ENCODE results near the gene GTF2H4.

GTF2H4 gene

DNA sequence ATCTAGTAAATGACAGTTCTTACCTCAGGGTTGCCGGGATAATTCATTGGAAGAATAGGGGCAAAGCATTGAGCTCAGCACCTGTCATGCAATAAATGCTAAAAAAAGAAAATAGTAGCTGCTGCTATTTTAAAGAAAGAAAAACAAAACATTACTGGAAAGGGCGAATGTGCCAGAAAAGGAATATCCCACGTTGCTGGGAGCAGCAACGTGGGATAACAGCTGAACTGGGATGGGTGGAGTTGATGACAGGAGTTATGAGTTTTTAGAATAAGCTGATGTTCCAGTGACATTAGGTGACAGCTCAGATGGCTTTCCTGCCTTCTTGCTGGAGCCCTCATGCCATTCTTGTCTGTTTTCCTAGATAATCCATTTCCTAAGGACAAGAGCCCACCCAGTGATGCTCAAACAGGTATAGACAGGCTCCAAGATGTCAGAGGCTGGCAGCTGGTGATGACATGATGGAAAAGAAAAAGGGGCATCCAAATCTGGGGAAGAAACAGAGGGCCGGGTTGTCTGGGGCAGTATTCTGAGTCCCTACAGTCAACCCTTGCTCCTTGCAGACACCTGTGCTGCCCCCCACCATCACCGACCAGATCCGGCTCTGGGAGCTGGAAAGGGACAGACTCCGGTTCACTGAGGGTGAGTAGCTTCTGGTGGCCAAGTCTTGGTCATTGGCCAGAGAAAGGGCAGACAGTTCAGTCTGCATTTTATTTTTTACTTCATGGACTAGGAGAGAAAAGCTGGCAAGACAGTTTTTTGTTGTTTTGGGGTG lies 4.9 kb downstream of the GTF2H4 start:
- H3K4me1 ChIP-seq (ENCODE audit: low read length): peaks cover 18% of the 10 kb centered on the region
- no peaks in the 10 kb centered on the region for H4K20me1 ChIP-seq (ENCODE audit: insufficient read depth, low read length)
- no peak overlapping the region for H3K9ac ChIP-seq (ENCODE audit: low read length)
- TF ChIP-seq, protein P1, sequence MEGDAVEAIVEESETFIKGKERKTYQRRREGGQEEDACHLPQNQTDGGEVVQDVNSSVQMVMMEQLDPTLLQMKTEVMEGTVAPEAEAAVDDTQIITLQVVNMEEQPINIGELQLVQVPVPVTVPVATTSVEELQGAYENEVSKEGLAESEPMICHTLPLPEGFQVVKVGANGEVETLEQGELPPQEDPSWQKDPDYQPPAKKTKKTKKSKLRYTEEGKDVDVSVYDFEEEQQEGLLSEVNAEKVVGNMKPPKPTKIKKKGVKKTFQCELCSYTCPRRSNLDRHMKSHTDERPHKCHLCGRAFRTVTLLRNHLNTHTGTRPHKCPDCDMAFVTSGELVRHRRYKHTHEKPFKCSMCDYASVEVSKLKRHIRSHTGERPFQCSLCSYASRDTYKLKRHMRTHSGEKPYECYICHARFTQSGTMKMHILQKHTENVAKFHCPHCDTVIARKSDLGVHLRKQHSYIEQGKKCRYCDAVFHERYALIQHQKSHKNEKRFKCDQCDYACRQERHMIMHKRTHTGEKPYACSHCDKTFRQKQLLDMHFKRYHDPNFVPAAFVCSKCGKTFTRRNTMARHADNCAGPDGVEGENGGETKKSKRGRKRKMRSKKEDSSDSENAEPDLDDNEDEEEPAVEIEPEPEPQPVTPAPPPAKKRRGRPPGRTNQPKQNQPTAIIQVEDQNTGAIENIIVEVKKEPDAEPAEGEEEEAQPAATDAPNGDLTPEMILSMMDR (IDR thresholded peaks at IDR 0.05; ENCODE audit: low read depth, low read length): no peak
- no peak for TF ChIP-seq EZH2phosphoT487 (IDR thresholded peaks at IDR 0.05; ENCODE audit: low read depth)
- H3K27ac ChIP-seq (ENCODE audit: low read length): no peak overlapping the region
- H2AFZ ChIP-seq (ENCODE audit: low read depth, low read length): no peak overlapping the region
- no peaks in the 10 kb centered on the region for H3K27me3 ChIP-seq (ENCODE audit: low read depth, low read length)
- no peak overlapping the region for H3K4me3 ChIP-seq (ENCODE audit: low read length)
- no peaks in the 10 kb centered on the region for H3K36me3 ChIP-seq (replicated peaks; ENCODE audit: low read depth, low read length)
- H3K79me2 ChIP-seq (ENCODE audit: low read length): peaks cover 16% of the 10 kb centered on the region
- H3K9me3 ChIP-seq (ENCODE audit: insufficient read depth, low read length): no peaks in the 10 kb centered on the region
- H3K4me2 ChIP-seq (ENCODE audit: low read length): peak overlapping the region; percentile 100; the same call in 1 of the 2 replicates

DNA sequence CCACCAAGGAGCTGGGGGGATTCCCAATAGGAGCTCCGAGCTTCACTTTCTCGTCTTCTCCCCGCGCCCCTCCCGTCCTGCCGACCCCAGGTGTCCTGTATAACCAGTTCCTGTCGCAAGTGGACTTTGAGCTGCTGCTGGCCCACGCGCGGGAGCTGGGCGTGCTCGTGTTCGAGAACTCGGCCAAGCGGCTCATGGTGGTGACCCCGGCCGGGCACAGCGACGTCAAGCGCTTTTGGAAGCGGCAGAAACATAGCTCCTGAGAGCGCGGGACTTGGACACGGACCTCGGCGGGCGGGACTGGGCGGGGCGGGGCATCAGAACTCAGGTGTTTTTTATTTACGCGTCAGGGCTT lies 5.7 kb downstream of the GTF2H4 start:
- peak overlapping the region; percentile 100 for H3K4me2 ChIP-seq (ENCODE audit: low read length)
- peaks cover 16% of the 10 kb centered on the region for H3K4me1 ChIP-seq (ENCODE audit: low read length)
- peak overlapping the region; percentile 94; the same call in 1 of the 2 replicates for H3K9ac ChIP-seq (ENCODE audit: low read length)
- H3K9me3 ChIP-seq (ENCODE audit: insufficient read depth, low read length): no peaks in the 10 kb centered on the region
- H3K27ac ChIP-seq (ENCODE audit: low read length): no peak overlapping the region
- no peaks in the 10 kb centered on the region for H4K20me1 ChIP-seq (ENCODE audit: insufficient read depth, low read length)
- no peaks in the 10 kb centered on the region for H3K36me3 ChIP-seq (replicated peaks; ENCODE audit: low read depth, low read length)
- peaks cover 10% of the 10 kb centered on the region for H3K79me2 ChIP-seq (ENCODE audit: low read length)
- H3K4me3 ChIP-seq (ENCODE audit: low read length): peak overlapping the region; percentile 99
- TF ChIP-seq, protein P1 (IDR thresholded peaks at IDR 0.05; ENCODE audit: low read depth, low read length): no peak
- TF ChIP-seq EZH2phosphoT487 (IDR thresholded peaks at IDR 0.05; ENCODE audit: low read depth): no peak
- no peaks in the 10 kb centered on the region for H3K27me3 ChIP-seq (ENCODE audit: low read depth, low read length)
- no peak overlapping the region; the same call in 1 of the 2 replicates for H2AFZ ChIP-seq (ENCODE audit: low read depth, low read length)

DNA sequence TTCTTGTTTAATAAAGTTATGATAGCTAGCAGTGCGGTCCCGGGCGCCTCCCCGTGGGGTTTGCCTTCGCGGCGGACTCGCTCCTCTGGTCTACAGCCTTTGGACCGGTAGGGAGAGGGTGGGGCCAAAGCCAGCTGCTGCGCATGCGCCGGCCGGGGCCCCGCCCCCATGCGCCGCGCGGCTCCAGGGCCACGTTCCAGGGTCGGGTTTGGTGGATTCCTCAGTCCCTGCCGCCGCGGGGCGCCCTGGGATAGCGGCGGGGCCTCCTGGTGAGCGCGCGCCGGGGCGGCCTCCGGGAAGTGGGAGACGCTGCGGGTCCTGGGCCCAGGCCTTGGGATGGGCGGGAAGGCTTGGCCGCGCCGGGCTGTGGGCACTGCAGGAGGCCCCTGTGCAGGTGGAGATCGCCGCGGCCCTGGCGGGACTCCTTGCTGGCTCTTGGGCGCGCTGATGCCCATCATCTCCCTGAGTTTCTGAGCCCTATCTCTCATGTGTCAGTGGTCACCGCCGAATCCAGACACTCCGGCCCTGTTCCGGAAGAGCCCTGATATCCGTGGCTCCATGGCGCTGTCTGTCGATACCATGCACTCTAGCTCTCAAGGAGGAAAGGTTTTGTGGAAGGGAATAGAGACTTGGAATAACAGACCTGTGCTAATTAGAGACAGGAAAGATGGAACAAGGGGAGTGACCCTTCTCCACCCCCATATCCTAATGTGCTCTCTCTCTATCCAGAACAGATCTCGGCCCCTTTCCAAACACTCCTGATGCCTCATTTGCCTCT lies 6.3 kb downstream of the GTF2H4 start, which contains the start of gene VARS2:
VARS2 (plus strand) TSS at position 163 of the 778 bp plus-strand sequence; CDS start at position 762, 599 bp downstream.
- Histone ChIP-seq H3K4me1 (ENCODE audit: low read length) (peaks cover 13% of the 10 kb centered on the region), H3K27ac (ENCODE audit: low read length) (peak within 1 kb of the TSS; percentile 50), H3K9ac (ENCODE audit: low read length) (peak within 1 kb of the TSS; percentile 94), H3K27me3 (ENCODE audit: low read depth, low read length) (no peaks in the 10 kb centered on the region), H3K9me3 (ENCODE audit: insufficient read depth, low read length) (no peaks in the 10 kb centered on the region), H3K79me2 (ENCODE audit: low read length) (peaks cover 7% of the 10 kb centered on the region), H4K20me1 (ENCODE audit: insufficient read depth, low read length) (no peaks in the 10 kb centered on the region), H3K36me3 (replicated peaks; ENCODE audit: low read depth, low read length) (no peaks in the 10 kb centered on the region), H3K4me2 (ENCODE audit: low read length) (peak within 1 kb of the TSS; percentile 100), H3K4me3 (ENCODE audit: low read length) (peak within 1 kb of the TSS; percentile 99), H2AFZ (ENCODE audit: low read depth, low read length) (peak within 1 kb of the TSS; percentile 46; the same call in 1 of the 2 replicates)
- TF ChIP-seq, protein P1 (IDR thresholded peaks at IDR 0.05; ENCODE audit: low read depth, low read length): peak; percentile 26
- no peak for TF ChIP-seq EZH2phosphoT487 (IDR thresholded peaks at IDR 0.05; ENCODE audit: low read depth)

All from OCI-LY3 (cell line).